Panc1 (cell line): Measurements from ENCODE around the gene CASP4. TPM values are rescaled to one million over a fixed set of nuclear protein-coding genes. Genes with fewer than 3 reads are reported as not detected.

ENCODE experiments used
- ATAC-seq: fragments of 200-7000 bp; cut with Tn5 transposase; 2 replicates; pipeline ENCODE4 v1.9.1; 2020; ENCODE audit warnings: mild to moderate bottlenecking, moderate library complexity
- BruUV-seq: library from RNA; stranded (reverse); fragments of 400-500 nt; replicated peaks from 2 replicates; lab custom pipeline; 2021; lab: Mats Ljungman, UMichigan
- CTCF ChIA-PET: fragments of 300-600 bp; sonication (Branson Sonifier 250); formaldehyde crosslinking; loops from one replicate; lab custom pipeline; 2022; ENCODE audit warnings: antibody characterized with exemption; lab: Charles Lee
- POLR2A ChIA-PET: fragments of 300-600 bp; sonication (Branson Sonifier 250); formaldehyde crosslinking; loops from one replicate; lab custom pipeline; 2022; ENCODE audit warnings: antibody characterized with exemption; lab: Charles Lee
- DNase-seq: peaks from one replicate; pipeline ENCODE4 v3.0.0-alpha.2; 2010; ENCODE audit warnings: low read depth, low spot score
- H3K27ac ChIP-seq: 2 replicates; pipeline ENCODE4 v1.5.1; 2011; ENCODE audit warnings: mild to moderate bottlenecking, low read length, inconsistent platforms
- H3K27me3 ChIP-seq: fragments of 200-500 bp; sonication (Bioruptor generic); 2 replicates; pipeline ENCODE4 v1.6.0; 2014; ENCODE audit warnings: low read length, inconsistent platforms; ENCODE audit not compliant: control insufficient read depth, insufficient read depth
- H3K36me3 ChIP-seq: fragments of 200-500 bp; sonication (Bioruptor generic); 2 replicates; pipeline ENCODE4 v1.5.1; 2014; ENCODE audit warnings: inconsistent platforms, mild to moderate bottlenecking, low read length, moderate library complexity; ENCODE audit not compliant: control insufficient read depth, insufficient read depth
- H3K4me1 ChIP-seq: 2 replicates; pipeline ENCODE4 v1.5.1; 2011; ENCODE audit warnings: inconsistent platforms, mild to moderate bottlenecking, low read length, moderate library complexity; ENCODE audit not compliant: control insufficient read depth, insufficient read depth
- H3K4me3 ChIP-seq, 2 experiments: 2 replicates each; pipeline ENCODE4 v1.5.1; 2011 to 2012; ENCODE audit warnings: low read depth in 2 of 2, low read length in 2 of 2, mild to moderate bottlenecking in 2 of 2, inconsistent platforms in 1 of 2, moderate library complexity in 1 of 2
- H3K9me3 ChIP-seq: fragments of 200-500 bp; sonication (Bioruptor generic); 2 replicates; pipeline ENCODE4 v1.5.1; 2014; ENCODE audit warnings: low read depth, mild to moderate bottlenecking, inconsistent platforms, low read length, moderate library complexity; ENCODE audit not compliant: control insufficient read depth, insufficient read depth
- POLR2AphosphoS5 ChIP-seq: IDR thresholded peaks from 2 replicates; pipeline ENCODE4 v1.6.1; 2012; ENCODE audit warnings: mild to moderate bottlenecking, low read depth, low read length, moderate library complexity
- SIN3A ChIP-seq: IDR thresholded peaks from 2 replicates; pipeline ENCODE4 v1.6.1; 2012; ENCODE audit warnings: low read depth, mild to moderate bottlenecking, low read length, moderate library complexity, borderline replicate concordance; ENCODE audit not compliant: insufficient read depth
- TCF7L2 ChIP-seq: IDR thresholded peaks from 2 replicates; pipeline ENCODE4 v1.6.1; 2011; ENCODE audit warnings: mild to moderate bottlenecking, low read depth, low read length, inconsistent platforms
- in situ Hi-C: cut with HindIII; loops from 2 replicates; pipeline ENCODE4 v1.10.0; 2016; ENCODE audit warnings: low sequenced_read_pairs, low pct_unique_long_range_greater_than_20kb
- intact Hi-C: fragments of 100-400 bp; cut with micrococcal nuclease; formaldehyde crosslinking; loops from one replicate; pipeline ENCODE4 v1.10.0; 2022; ENCODE audit not compliant: unreplicated experiment
- total RNA-seq: library from RNA; stranded (reverse); gene quantifications from one replicate; pipeline ENCODE4 v1.2.1, GENCODE V29; 2021; ENCODE audit not compliant: unreplicated experiment
- TF ChIP-seq, protein P1 (sequence below): fragments of 450-650 bp; IDR thresholded peaks from 2 replicates; pipeline ENCODE4 v1.5.1; 2017; ENCODE audit warnings: mild to moderate bottlenecking
- TF ChIP-seq, protein P2 (sequence below), 2 experiments: IDR thresholded peaks; 2 replicates each; pipeline ENCODE4 v1.6.1; 2011 to 2012; ENCODE audit warnings: low read depth in 2 of 2, control low read depth in 1 of 2, low read length in 1 of 2, mild to moderate bottlenecking in 1 of 2, moderate library complexity in 1 of 2; ENCODE audit not compliant: insufficient read depth in 1 of 2

The CASP4 gene
- total RNA-seq, 1 experiment from 2014 or later: 25.8 TPM

DNA sequence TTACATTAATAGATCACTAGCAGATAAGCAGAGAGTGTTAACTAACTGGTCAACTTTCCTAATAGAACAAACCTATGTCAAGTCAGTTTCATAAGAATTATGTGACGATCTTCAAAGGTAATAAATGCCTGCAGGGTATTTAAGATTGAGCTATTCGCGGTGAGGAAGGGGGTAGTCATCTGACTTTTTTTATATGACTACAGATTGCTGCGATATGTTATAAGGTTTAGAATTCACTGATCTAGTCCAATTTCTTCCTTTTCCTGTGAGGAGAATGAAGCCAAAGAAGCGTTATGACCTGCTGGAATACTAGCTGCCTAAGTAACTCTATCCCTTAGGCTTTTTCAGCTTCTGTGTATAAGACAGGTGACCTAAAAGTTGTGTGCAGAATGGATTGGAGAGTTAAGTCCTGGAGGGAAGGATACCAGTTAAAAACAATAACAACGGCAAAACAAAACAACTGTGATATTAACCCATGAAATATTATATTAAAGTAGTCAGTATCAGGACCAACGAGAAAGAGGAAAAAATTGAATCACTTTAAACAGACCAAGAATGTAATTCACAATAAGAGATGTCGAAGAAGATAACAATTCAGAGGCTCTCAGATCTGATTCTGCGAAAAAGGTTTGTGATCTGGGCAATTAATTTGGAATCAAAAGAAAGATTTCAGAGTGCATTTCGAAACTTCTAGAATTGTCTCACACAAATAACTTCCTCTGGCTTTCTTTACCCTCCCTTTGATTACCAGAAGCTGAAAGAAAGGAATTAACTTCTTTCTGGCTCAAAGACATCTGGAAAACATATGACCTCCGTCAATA is 630 bp downstream of the CASP4 start:
- Histone ChIP-seq H3K4me1 (peaks cover 9% of the 10 kb centered on the region; the same call in 1 of the 2 replicates), H3K27me3 (no peaks in the 10 kb centered on the region), H3K4me3 (peak overlapping the region; percentile 59 to 72), H3K27ac (peak overlapping the region; percentile 95), H3K36me3 (no peaks in the 10 kb centered on the region), H3K9me3 (peaks cover 7% of the 10 kb centered on the region; the same call in 1 of the 2 replicates)
- no peak for TF ChIP-seq TCF7L2
- TF ChIP-seq, protein P1, sequence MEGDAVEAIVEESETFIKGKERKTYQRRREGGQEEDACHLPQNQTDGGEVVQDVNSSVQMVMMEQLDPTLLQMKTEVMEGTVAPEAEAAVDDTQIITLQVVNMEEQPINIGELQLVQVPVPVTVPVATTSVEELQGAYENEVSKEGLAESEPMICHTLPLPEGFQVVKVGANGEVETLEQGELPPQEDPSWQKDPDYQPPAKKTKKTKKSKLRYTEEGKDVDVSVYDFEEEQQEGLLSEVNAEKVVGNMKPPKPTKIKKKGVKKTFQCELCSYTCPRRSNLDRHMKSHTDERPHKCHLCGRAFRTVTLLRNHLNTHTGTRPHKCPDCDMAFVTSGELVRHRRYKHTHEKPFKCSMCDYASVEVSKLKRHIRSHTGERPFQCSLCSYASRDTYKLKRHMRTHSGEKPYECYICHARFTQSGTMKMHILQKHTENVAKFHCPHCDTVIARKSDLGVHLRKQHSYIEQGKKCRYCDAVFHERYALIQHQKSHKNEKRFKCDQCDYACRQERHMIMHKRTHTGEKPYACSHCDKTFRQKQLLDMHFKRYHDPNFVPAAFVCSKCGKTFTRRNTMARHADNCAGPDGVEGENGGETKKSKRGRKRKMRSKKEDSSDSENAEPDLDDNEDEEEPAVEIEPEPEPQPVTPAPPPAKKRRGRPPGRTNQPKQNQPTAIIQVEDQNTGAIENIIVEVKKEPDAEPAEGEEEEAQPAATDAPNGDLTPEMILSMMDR: no peak
- no peak for TF ChIP-seq POLR2AphosphoS5
- TF ChIP-seq SIN3A: no peak
- TF ChIP-seq, protein P2, sequence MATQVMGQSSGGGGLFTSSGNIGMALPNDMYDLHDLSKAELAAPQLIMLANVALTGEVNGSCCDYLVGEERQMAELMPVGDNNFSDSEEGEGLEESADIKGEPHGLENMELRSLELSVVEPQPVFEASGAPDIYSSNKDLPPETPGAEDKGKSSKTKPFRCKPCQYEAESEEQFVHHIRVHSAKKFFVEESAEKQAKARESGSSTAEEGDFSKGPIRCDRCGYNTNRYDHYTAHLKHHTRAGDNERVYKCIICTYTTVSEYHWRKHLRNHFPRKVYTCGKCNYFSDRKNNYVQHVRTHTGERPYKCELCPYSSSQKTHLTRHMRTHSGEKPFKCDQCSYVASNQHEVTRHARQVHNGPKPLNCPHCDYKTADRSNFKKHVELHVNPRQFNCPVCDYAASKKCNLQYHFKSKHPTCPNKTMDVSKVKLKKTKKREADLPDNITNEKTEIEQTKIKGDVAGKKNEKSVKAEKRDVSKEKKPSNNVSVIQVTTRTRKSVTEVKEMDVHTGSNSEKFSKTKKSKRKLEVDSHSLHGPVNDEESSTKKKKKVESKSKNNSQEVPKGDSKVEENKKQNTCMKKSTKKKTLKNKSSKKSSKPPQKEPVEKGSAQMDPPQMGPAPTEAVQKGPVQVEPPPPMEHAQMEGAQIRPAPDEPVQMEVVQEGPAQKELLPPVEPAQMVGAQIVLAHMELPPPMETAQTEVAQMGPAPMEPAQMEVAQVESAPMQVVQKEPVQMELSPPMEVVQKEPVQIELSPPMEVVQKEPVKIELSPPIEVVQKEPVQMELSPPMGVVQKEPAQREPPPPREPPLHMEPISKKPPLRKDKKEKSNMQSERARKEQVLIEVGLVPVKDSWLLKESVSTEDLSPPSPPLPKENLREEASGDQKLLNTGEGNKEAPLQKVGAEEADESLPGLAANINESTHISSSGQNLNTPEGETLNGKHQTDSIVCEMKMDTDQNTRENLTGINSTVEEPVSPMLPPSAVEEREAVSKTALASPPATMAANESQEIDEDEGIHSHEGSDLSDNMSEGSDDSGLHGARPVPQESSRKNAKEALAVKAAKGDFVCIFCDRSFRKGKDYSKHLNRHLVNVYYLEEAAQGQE (IDR thresholded peaks at IDR 0.05; ENCODE audit: insufficient read depth in 1 of 2, low read depth in 2 of 2, low read length in 1 of 2): no peak
- no peak for ATAC-seq
- TSS peak; percentile 88 for BruUV-seq
- POLR2A ChIA-PET: interaction anchor here (0.5 to 0.6 kb wide), 2 partner anchors 22 to 72 kb away, joined by 3 read pairs; no protein-coding TSS in a partner anchor
- CTCF ChIA-PET: no interaction called here
- intact Hi-C loops: no loop called here
- in situ Hi-C loops: no loop called here
- peak; percentile 13 for DNase-seq

DNA sequence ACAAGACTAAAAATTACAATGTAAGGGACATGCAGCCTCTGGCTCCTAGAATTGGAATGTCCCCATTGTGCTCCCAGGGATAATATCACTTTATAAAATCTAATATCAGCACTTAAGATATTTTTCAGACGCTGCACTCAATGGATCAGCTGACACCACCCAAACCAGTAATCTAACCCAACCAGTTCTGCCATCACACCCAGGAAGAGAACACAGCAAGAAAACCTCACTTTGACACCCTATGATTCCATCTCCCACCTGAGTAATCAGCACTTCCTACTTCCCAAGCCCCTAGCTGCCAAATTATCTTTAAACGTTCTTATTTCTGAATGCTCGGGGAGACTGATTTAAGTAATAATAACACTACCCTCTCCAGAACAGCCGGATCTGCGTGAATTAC is 2.6 kb downstream of the CASP4 start:
- TF ChIP-seq, protein P2 (IDR thresholded peaks at IDR 0.05; ENCODE audit: insufficient read depth in 1 of 2, low read depth in 2 of 2, low read length in 1 of 2): no peak
- no peak for TF ChIP-seq POLR2AphosphoS5
- BruUV-seq: no TSS peak
- in situ Hi-C loops (no loop called here), intact Hi-C loops (no loop called here)
- DNase-seq (no peak), ATAC-seq (no peak)
- CTCF ChIA-PET: no interaction called here
- Histone ChIP-seq H3K36me3 (no peaks in the 10 kb centered on the region), H3K4me3 (no peak overlapping the region), H3K9me3 (peaks cover 7% of the 10 kb centered on the region; the same call in 1 of the 2 replicates), H3K27me3 (no peaks in the 10 kb centered on the region), H3K4me1 (peaks cover 9% of the 10 kb centered on the region; the same call in 1 of the 2 replicates), H3K27ac (no peak overlapping the region)
- POLR2A ChIA-PET: no interaction called here
